SJSA1 (cell line): ENCODE measurements around the gene TAB2. TPM values are rescaled to one million over a fixed set of nuclear protein-coding genes. Genes with fewer than 3 reads are reported as not detected.

Experiments
- DNase-seq, 2 experiments: peaks; one replicate each; pipeline ENCODE4 v3.0.0-alpha.2; 2015 to 2020; ENCODE audit warnings: low spot score in 2 of 2, low read depth in 1 of 2
- H3K27ac ChIP-seq: fragments of 250-450 bp; sonication (Bioruptor Pico); 2 replicates; pipeline ENCODE4 v1.5.1; 2020; ENCODE audit warnings: mild to moderate bottlenecking, moderate library complexity
- H3K27me3 ChIP-seq: fragments of 250-450 bp; sonication (Bioruptor Pico); replicated peaks from 2 replicates; pipeline ENCODE4 v1.5.1; 2020; ENCODE audit warnings: mild to moderate bottlenecking, moderate library complexity
- H3K36me3 ChIP-seq: fragments of 250-450 bp; sonication (Bioruptor Pico); 2 replicates; pipeline ENCODE4 v1.5.1; 2020; ENCODE audit warnings: mild to moderate bottlenecking
- H3K4me1 ChIP-seq: fragments of 250-450 bp; sonication (Bioruptor Pico); replicated peaks from 2 replicates; pipeline ENCODE4 v1.6.1; 2021; ENCODE audit warnings: mild to moderate bottlenecking
- H3K4me3 ChIP-seq: fragments of 250-450 bp; sonication (Bioruptor Pico); 2 replicates; pipeline ENCODE4 v1.5.1; 2020; ENCODE audit warnings: mild to moderate bottlenecking
- H3K9me3 ChIP-seq: fragments of 250-450 bp; sonication (Bioruptor Pico); replicated peaks from 2 replicates; pipeline ENCODE4 v1.5.1; 2020; ENCODE audit warnings: mild to moderate bottlenecking
- total RNA-seq: library from RNA; depleted of rRNA; stranded (reverse); fragments of >200 nt; shearing (Covaris generic); gene quantifications from 2 replicates; pipeline ENCODE4 v1.2.3, GENCODE V29; 2014

Gene TAB2
- total RNA-seq, 1 experiment from 2014 or later: 48.5 TPM

GRCh38 chr6:149403534-149403933 is 86.0 kb downstream of the TAB2 start:
- H3K4me1 ChIP-seq: no peaks in the 10 kb centered on the region
- no peaks in the 10 kb centered on the region for H3K27me3 ChIP-seq
- H3K4me3 ChIP-seq: no peak overlapping the region
- no peak for DNase-seq
- no peaks in the 10 kb centered on the region for H3K9me3 ChIP-seq
- H3K36me3 ChIP-seq: peaks cover 68% of the 10 kb centered on the region
- H3K27ac ChIP-seq: no peak overlapping the region

GRCh38 chr6:149405823-149406765 is 88.6 kb downstream of the TAB2 start:
- Histone ChIP-seq H3K4me3 (no peak overlapping the region), H3K27ac (no peak overlapping the region), H3K9me3 (no peaks in the 10 kb centered on the region), H3K4me1 (no peaks in the 10 kb centered on the region), H3K27me3 (no peaks in the 10 kb centered on the region), H3K36me3 (peaks cover 64% of the 10 kb centered on the region)
- no peak for DNase-seq

- H3K36me3 ChIP-seq: peaks cover 49% of the 10 kb centered on the region
- no peak overlapping the region for H3K4me3 ChIP-seq
- no peak overlapping the region for H3K27ac ChIP-seq
- DNase-seq: no peak
- no peaks in the 10 kb centered on the region for H3K9me3 ChIP-seq
- H3K4me1 ChIP-seq: no peaks in the 10 kb centered on the region
- H3K27me3 ChIP-seq: no peaks in the 10 kb centered on the region
Observed at GRCh38 chr6:149409617-149410016, 92.1 kb downstream of the TAB2 start.

- H3K36me3 ChIP-seq: peaks cover 39% of the 10 kb centered on the region
- no peak overlapping the region for H3K27ac ChIP-seq
- DNase-seq: no peak
Observed at GRCh38 chr6:149410557-149410956, 93.0 kb downstream of the TAB2 start.

GRCh38 chr6:149414009-149414408 is 96.5 kb downstream of the TAB2 start:
- Histone ChIP-seq H3K9me3 (no peaks in the 10 kb centered on the region), H3K4me1 (no peaks in the 10 kb centered on the region), H3K36me3 (peaks cover 30% of the 10 kb centered on the region), H3K27ac (no peak overlapping the region), H3K27me3 (no peaks in the 10 kb centered on the region), H3K4me3 (no peak overlapping the region)
- DNase-seq: no peak

More at GRCh38 chr6:149410557-149410956, 93.0 kb downstream of the TAB2 start:
- Histone ChIP-seq H3K4me1 (no peaks in the 10 kb centered on the region), H3K27me3 (no peaks in the 10 kb centered on the region), H3K9me3 (no peaks in the 10 kb centered on the region), H3K4me3 (no peak overlapping the region)

- Histone ChIP-seq H3K4me3 (no peak overlapping the region), H3K27ac (no peak overlapping the region), H3K36me3 (peaks cover 23% of the 10 kb centered on the region), H3K27me3 (no peaks in the 10 kb centered on the region), H3K4me1 (no peaks in the 10 kb centered on the region), H3K9me3 (no peaks in the 10 kb centered on the region)
- no peak for DNase-seq
Observed at GRCh38 chr6:149414821-149415220, 97.3 kb downstream of the TAB2 start.

- Histone ChIP-seq H3K9me3 (no peaks in the 10 kb centered on the region), H3K27ac (no peak overlapping the region), H3K4me3 (no peak overlapping the region), H3K36me3 (no peaks in the 10 kb centered on the region), H3K27me3 (no peaks in the 10 kb centered on the region), H3K4me1 (peaks cover 7% of the 10 kb centered on the region)
- DNase-seq: no peak
Observed at GRCh38 chr6:149419696-149420404, 102.3 kb downstream of the TAB2 start.

GRCh38 chr6:149421132-149421531 is 103.6 kb downstream of the TAB2 start:
- Histone ChIP-seq H3K27ac (no peak overlapping the region), H3K9me3 (no peaks in the 10 kb centered on the region), H3K36me3 (no peaks in the 10 kb centered on the region), H3K4me3 (no peak overlapping the region), H3K4me1 (peaks cover 7% of the 10 kb centered on the region), H3K27me3 (no peaks in the 10 kb centered on the region)
- no peak for DNase-seq

GRCh38 chr6:149422581-149422980 is 105.1 kb downstream of the TAB2 start:
- peaks cover 7% of the 10 kb centered on the region for H3K4me1 ChIP-seq
- H3K36me3 ChIP-seq: no peaks in the 10 kb centered on the region
- H3K9me3 ChIP-seq: no peaks in the 10 kb centered on the region
- no peak overlapping the region for H3K4me3 ChIP-seq
- H3K27me3 ChIP-seq: no peaks in the 10 kb centered on the region
- H3K27ac ChIP-seq: no peak overlapping the region
- DNase-seq: no peak

- Histone ChIP-seq H3K4me1 (peaks cover 7% of the 10 kb centered on the region), H3K9me3 (no peaks in the 10 kb centered on the region), H3K27me3 (no peaks in the 10 kb centered on the region), H3K27ac (no peak overlapping the region), H3K36me3 (no peaks in the 10 kb centered on the region), H3K4me3 (no peak overlapping the region)
- no peak for DNase-seq
Observed at GRCh38 chr6:149423964-149424440, 106.5 kb downstream of the TAB2 start.

GRCh38 chr6:149425224-149425623 is 107.7 kb downstream of the TAB2 start:
- Histone ChIP-seq H3K27me3 (no peaks in the 10 kb centered on the region), H3K4me3 (no peak overlapping the region), H3K27ac (no peak overlapping the region), H3K9me3 (no peaks in the 10 kb centered on the region), H3K36me3 (no peaks in the 10 kb centered on the region), H3K4me1 (peaks cover 7% of the 10 kb centered on the region)
- no peak for DNase-seq

GRCh38 chr6:149425754-149426153 is 108.2 kb downstream of the TAB2 start:
- H3K27me3 ChIP-seq: no peaks in the 10 kb centered on the region
- H3K36me3 ChIP-seq: no peaks in the 10 kb centered on the region
- DNase-seq: no peak

GRCh38 chr6:149428606-149429005 is 111.1 kb downstream of the TAB2 start:
- H3K4me3 ChIP-seq: no peak overlapping the region
- H3K36me3 ChIP-seq: no peaks in the 10 kb centered on the region
- no peak overlapping the region for H3K27ac ChIP-seq
- DNase-seq: no peak
- no peaks in the 10 kb centered on the region for H3K27me3 ChIP-seq
- peaks cover 8% of the 10 kb centered on the region for H3K4me1 ChIP-seq
- H3K9me3 ChIP-seq: no peaks in the 10 kb centered on the region

More at GRCh38 chr6:149425754-149426153, 108.2 kb downstream of the TAB2 start:
- Histone ChIP-seq H3K9me3 (no peaks in the 10 kb centered on the region), H3K27ac (no peak overlapping the region), H3K4me1 (peaks cover 7% of the 10 kb centered on the region), H3K4me3 (no peak overlapping the region)
